NT2/D1 (cell line): Measurements from ENCODE around the gene SCART1.
"Not testable (repeated sequence)": the region's sequence is repeated elsewhere in the genome, so short reads cannot be mapped to it uniquely, and the experiment has no call there.

Experiments
- DNase-seq: peaks from one replicate; pipeline ENCODE4 v3.0.0-alpha.2; 2011; ENCODE audit warnings: low read depth, low spot score
- H3K27me3 ChIP-seq: 2 replicates; pipeline ENCODE4 v1.6.0; 2011; ENCODE audit warnings: mild to moderate bottlenecking; ENCODE audit not compliant: insufficient read length, insufficient read depth
- H3K36me3 ChIP-seq: 2 replicates; pipeline ENCODE4 v1.6.1; 2011; ENCODE audit warnings: mild to moderate bottlenecking, low read length, mixed read lengths; ENCODE audit not compliant: insufficient read depth, insufficient read length
- H3K4me1 ChIP-seq: 2 replicates; pipeline ENCODE4 v1.5.1; 2011; ENCODE audit not compliant: insufficient read depth, insufficient read length
- H3K4me3 ChIP-seq: 2 replicates; pipeline ENCODE4 v1.5.1; 2011; ENCODE audit warnings: low read depth; ENCODE audit not compliant: insufficient read length
- H3K9ac ChIP-seq: 2 replicates; pipeline ENCODE4 v1.6.0; 2011; ENCODE audit warnings: low read depth; ENCODE audit not compliant: insufficient read length
- H3K9me3 ChIP-seq: 2 replicates; pipeline ENCODE4 v1.5.1; 2011; ENCODE audit warnings: mild to moderate bottlenecking, low read length; ENCODE audit not compliant: insufficient read depth
- SUZ12 ChIP-seq: IDR thresholded peaks from 2 replicates; pipeline ENCODE4 v1.6.1; 2011; ENCODE audit not compliant: insufficient read length, insufficient read depth; ENCODE audit errors: extremely low read depth
- YY1 ChIP-seq: IDR thresholded peaks from 2 replicates; pipeline ENCODE4 v1.6.1; 2011; ENCODE audit not compliant: insufficient read length, insufficient read depth
- ZNF274 ChIP-seq: IDR thresholded peaks from 2 replicates; pipeline ENCODE4 v1.6.1; 2011; ENCODE audit warnings: mild to moderate bottlenecking, low read depth, low read length

Gene SCART1

GRCh38 chr10:133481086-133481643 is 27.4 kb downstream of the SCART1 start:
- Histone ChIP-seq H3K4me3 (no peak overlapping the region), H3K36me3 (no peaks in the 10 kb centered on the region), H3K4me1 (no peaks in the 10 kb centered on the region), H3K27me3 (no peaks in the 10 kb centered on the region), H3K9ac (no peak overlapping the region), H3K9me3 (peaks cover 24% of the 10 kb centered on the region; the same call in 1 of the 2 replicates)
- TF ChIP-seq YY1 (no peak), SUZ12 (no peak), ZNF274 (no peak)
- DNase-seq, result no peak

- Histone ChIP-seq H3K4me3 (no peak overlapping the region), H3K36me3 (no peaks in the 10 kb centered on the region), H3K4me1 (no peaks in the 10 kb centered on the region), H3K9me3 (peaks cover 29% of the 10 kb centered on the region; the same call in 1 of the 2 replicates), H3K27me3 (no peaks in the 10 kb centered on the region), H3K9ac (no peak overlapping the region)
- TF ChIP-seq YY1 (no peak), ZNF274 (no peak), SUZ12 (no peak)
- DNase-seq, result no peak
These were observed 27.9 kb downstream of the SCART1 start for GRCh38 chr10:133481657-133482056.

- H3K9me3 ChIP-seq, result peaks cover 40% of the 10 kb centered on the region
- H3K36me3 ChIP-seq, result no peaks in the 10 kb centered on the region
- H3K9ac ChIP-seq, result no peak overlapping the region
- no peaks in the 10 kb centered on the region for H3K27me3 ChIP-seq
- no peak for DNase-seq
- TF ChIP-seq ZNF274, result no peak
- TF ChIP-seq SUZ12, result no peak
- TF ChIP-seq YY1, result no peak
- peaks cover 3% of the 10 kb centered on the region for H3K4me1 ChIP-seq
- H3K4me3 ChIP-seq, result no peak overlapping the region
These were observed 31.1 kb downstream of the SCART1 start for GRCh38 chr10:133484818-133485217.

- H3K9me3 ChIP-seq, result peaks cover 47% of the 10 kb centered on the region
- no peak for TF ChIP-seq YY1
- TF ChIP-seq ZNF274, result no peak
- no peak for TF ChIP-seq SUZ12
These were observed 33.3 kb downstream of the SCART1 start for GRCh38 chr10:133487085-133487484.

GRCh38 chr10:133488354-133488753 is 34.6 kb downstream of the SCART1 start:
- H3K4me1 ChIP-seq, result peaks cover 3% of the 10 kb centered on the region
- H3K9ac ChIP-seq, result no peak overlapping the region
- H3K9me3 ChIP-seq, result peaks cover 48% of the 10 kb centered on the region
- TF ChIP-seq SUZ12 (no peak), ZNF274 (no peak), YY1 (no peak)
- H3K27me3 ChIP-seq, result no peaks in the 10 kb centered on the region
- no peak overlapping the region for H3K4me3 ChIP-seq
- DNase-seq, result no peak
- no peaks in the 10 kb centered on the region for H3K36me3 ChIP-seq

More at GRCh38 chr10:133487085-133487484, 33.3 kb downstream of the SCART1 start:
- Histone ChIP-seq H3K36me3 (no peaks in the 10 kb centered on the region), H3K4me1 (peaks cover 3% of the 10 kb centered on the region), H3K4me3 (no peak overlapping the region), H3K27me3 (no peaks in the 10 kb centered on the region), H3K9ac (no peak overlapping the region)
- DNase-seq, result no peak

- Histone ChIP-seq H3K9me3 (peaks cover 36% of the 10 kb centered on the region), H3K4me3 (no peak overlapping the region), H3K4me1 (peaks cover 3% of the 10 kb centered on the region), H3K36me3 (no peaks in the 10 kb centered on the region), H3K9ac (no peak overlapping the region), H3K27me3 (no peaks in the 10 kb centered on the region)
- no peak for DNase-seq
- no peak for TF ChIP-seq ZNF274
- no peak for TF ChIP-seq SUZ12
- no peak for TF ChIP-seq YY1
These were observed 36.3 kb downstream of the SCART1 start for GRCh38 chr10:133489816-133490588.

- not testable (repeated sequence) for DNase-seq, H3K4me3 ChIP-seq, H3K4me1 ChIP-seq, H3K36me3 ChIP-seq, H3K27me3 ChIP-seq, H3K9ac ChIP-seq
- peaks cover 23% of the 10 kb centered on the region for H3K9me3 ChIP-seq
These were observed 39.8 kb downstream of the SCART1 start for GRCh38 chr10:133493562-133493961.

- not testable (repeated sequence) for DNase-seq, H3K4me1 ChIP-seq, H3K9ac ChIP-seq, H3K36me3 ChIP-seq, H3K27me3 ChIP-seq, H3K4me3 ChIP-seq
- H3K9me3 ChIP-seq, result peaks cover 15% of the 10 kb centered on the region
These were observed 43.6 kb downstream of the SCART1 start for GRCh38 chr10:133497363-133497762.

- not testable (repeated sequence) for H3K4me3 ChIP-seq, H3K27me3 ChIP-seq, H3K36me3 ChIP-seq, H3K4me1 ChIP-seq, H3K9ac ChIP-seq, DNase-seq
- H3K9me3 ChIP-seq, result peaks cover 15% of the 10 kb centered on the region
These were observed 45.4 kb downstream of the SCART1 start for GRCh38 chr10:133499176-133499575.

- DNase-seq, H3K4me1 ChIP-seq, H3K27me3 ChIP-seq, H3K4me3 ChIP-seq, H3K36me3 ChIP-seq, H3K9ac ChIP-seq: not testable (repeated sequence)
- H3K9me3 ChIP-seq, result peaks cover 14% of the 10 kb centered on the region
These were observed 47.2 kb downstream of the SCART1 start for GRCh38 chr10:133500897-133501296.
